Tibial nerve (tissue), 4 donors: Measurements from ENCODE around the gene NPY1R. TPM values are rescaled to one million over a fixed set of nuclear protein-coding genes. Genes with fewer than 3 reads are reported as not detected.

Experiments used
- DNase-seq, 2 donors: peaks; one replicate each; pipeline ENCODE4 v3.0.0-alpha.2; 2019; ENCODE audit warnings: low spot score in 2 of 2
- H3K27ac ChIP-seq, 4 donors: fragments of 200-600 bp; sonication (generic) in 3 of 4; one replicate each; pipeline ENCODE4 v1.5.1; 2017 to 2019; ENCODE audit warnings: mild to moderate bottlenecking in 1 of 4
- H3K27me3 ChIP-seq, 2 donors: fragments of 200-600 bp; sonication (generic) in 1 of 2; one replicate each; pipeline versions ENCODE4 v1.5.1 to v1.6.0; 2017 to 2019
- H3K36me3 ChIP-seq, 3 donors: fragments of 200-600 bp; sonication (generic); one replicate each; pipeline ENCODE4 v1.5.1; 2018 to 2019
- H3K4me1 ChIP-seq, 4 donors: fragments of 200-600 bp; sonication (generic) in 3 of 4; one replicate each; pipeline ENCODE4 v1.5.1; 2017 to 2019
- H3K4me3 ChIP-seq, 4 donors: fragments of 200-600 bp; sonication (generic) in 3 of 4; one replicate each; pipeline ENCODE4 v1.5.1; 2017 to 2019; ENCODE audit warnings: mild to moderate bottlenecking in 1 of 4, moderate library complexity in 1 of 4
- H3K9me3 ChIP-seq, 4 donors: fragments of 200-600 bp; sonication (generic) in 3 of 4; one replicate each; pipeline ENCODE4 v1.5.1; 2017 to 2019
- CTCF ChIP-seq, 5 experiments: fragments of 200-600 bp in 3 of 5; fragments of 450-650 bp in 2 of 5; sonication (generic) in 3 of 5; IDR thresholded peaks; one replicate each; pipeline ENCODE4 v1.5.1; 2016 to 2019; ENCODE audit warnings: antibody characterized with exemption in 5 of 5, mild to moderate bottlenecking in 3 of 5, moderate library complexity in 2 of 5
- EP300 ChIP-seq, 2 donors: sonication (generic); formaldehyde crosslinking; IDR thresholded peaks; one replicate each; pipeline ENCODE4 v1.6.1; 2017; ENCODE audit warnings: antibody characterized with exemption in 2 of 2, mild to moderate bottlenecking in 1 of 2
- POLR2A ChIP-seq, 2 donors: fragments of 450-650 bp; IDR thresholded peaks; one replicate each; pipeline ENCODE4 v1.6.1; 2017; ENCODE audit warnings: antibody characterized with exemption in 2 of 2, mild to moderate bottlenecking in 2 of 2, moderate library complexity in 2 of 2
- WGBS, 2 donors: methylation state at CpG; one replicate each; pipeline ENCODE4 v1.1.5; 2018; 5-methylcytosine and 5-hydroxymethylcytosine counted together
- total RNA-seq, 4 donors: library from RNA; depleted of rRNA; stranded (reverse); fragments of >200 nt; gene quantifications; one replicate each; pipeline ENCODE4 v1.1.0, GENCODE V29; 2016

NPY1R gene
- total RNA-seq, 4 donors from 2014 or later: 3.6 to 9.4 (median 6.6) TPM

DNA sequence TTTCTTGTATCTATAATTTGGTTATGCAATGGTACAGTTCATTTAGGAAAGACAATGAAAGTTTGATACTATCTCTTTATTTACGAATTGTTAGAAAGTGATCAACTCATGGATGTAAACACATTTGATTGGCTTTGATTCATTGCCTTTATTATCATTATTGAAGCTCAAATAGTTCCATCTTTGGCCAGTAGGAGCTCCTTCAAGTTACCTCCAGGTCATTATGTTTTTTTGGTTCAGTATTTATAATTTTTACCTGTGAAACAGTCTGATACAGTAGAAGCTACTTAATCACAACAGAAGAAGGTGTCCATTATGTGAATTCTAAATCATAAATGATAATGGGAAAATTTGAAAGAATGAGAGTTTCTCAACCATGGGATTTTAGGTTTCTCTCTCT lies 23.7 kb upstream of the NPY1R start:
- Histone ChIP-seq H3K36me3 (no peaks in the 10 kb centered on the region), H3K9me3 (no peaks in the 10 kb centered on the region), H3K4me3 (no peak overlapping the region), H3K27me3 (no peaks in the 10 kb centered on the region), H3K4me1 (no peaks in the 10 kb centered on the region), H3K27ac (no peak overlapping the region)
- 91% methylated on average over 1 of the region's 1 CpG for whole genome bisulfite sequencing, 2 donors
- TF ChIP-seq EP300 (IDR thresholded peaks at IDR 0.05): no peak
- no peak for TF ChIP-seq POLR2A (IDR thresholded peaks at IDR 0.05)
- TF ChIP-seq CTCF (IDR thresholded peaks at IDR 0.05): no peak
- no peak for DNase-seq

- TF ChIP-seq CTCF (IDR thresholded peaks at IDR 0.05) (no peak), EP300 (IDR thresholded peaks at IDR 0.05) (no peak), POLR2A (IDR thresholded peaks at IDR 0.05) (no peak)
- Histone ChIP-seq H3K9me3 (no peaks in the 10 kb centered on the region), H3K27me3 (no peaks in the 10 kb centered on the region), H3K4me3 (no peak overlapping the region), H3K27ac (no peak overlapping the region), H3K4me1 (no peaks in the 10 kb centered on the region), H3K36me3 (no peaks in the 10 kb centered on the region)
- WGBS, 2 donors: 81 to 85% methylated on average over 3 of the region's 3 CpGs
- no peak for DNase-seq
Measured at GRCh38 chr4:163353054-163353453, 20.7 kb upstream of the NPY1R start.

DNA sequence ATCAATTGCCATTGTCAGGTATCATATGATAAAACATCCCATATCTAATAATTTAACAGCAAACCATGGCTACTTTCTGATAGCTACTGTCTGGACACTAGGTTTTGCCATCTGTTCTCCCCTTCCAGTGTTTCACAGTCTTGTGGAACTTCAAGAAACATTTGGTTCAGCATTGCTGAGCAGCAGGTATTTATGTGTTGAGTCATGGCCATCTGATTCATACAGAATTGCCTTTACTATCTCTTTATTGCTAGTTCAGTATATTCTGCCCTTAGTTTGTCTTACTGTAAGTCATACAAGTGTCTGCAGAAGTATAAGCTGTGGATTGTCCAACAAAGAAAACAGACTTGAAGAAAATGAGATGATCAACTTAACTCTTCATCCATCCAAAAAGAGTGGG lies 18.3 kb upstream of the NPY1R start:
- Histone ChIP-seq H3K9me3 (no peaks in the 10 kb centered on the region), H3K4me3 (no peak overlapping the region), H3K27ac (no peak overlapping the region), H3K27me3 (peaks cover 0 to 11% of the 10 kb centered on the region in 2 donors), H3K36me3 (no peaks in the 10 kb centered on the region), H3K4me1 (no peaks in the 10 kb centered on the region)
- DNase-seq: no peak
- no peak for TF ChIP-seq POLR2A (IDR thresholded peaks at IDR 0.05)
- TF ChIP-seq CTCF (IDR thresholded peaks at IDR 0.05): no peak
- no peak for TF ChIP-seq EP300 (IDR thresholded peaks at IDR 0.05)

GRCh38 chr4:163344147-163345125 lies 12.0 kb upstream of the NPY1R start:
- Histone ChIP-seq H3K9me3 (no peaks in the 10 kb centered on the region), H3K27ac (peak overlapping the region in 3 of 4 donors; percentile 11 to 55 (median 45)), H3K4me1 (peaks cover 0 to 24% (median 1%) of the 10 kb centered on the region in 4 donors), H3K27me3 (peaks cover 0 to 33% of the 10 kb centered on the region in 2 donors), H3K36me3 (no peaks in the 10 kb centered on the region), H3K4me3 (peak overlapping the region; percentile 39 to 58 (median 54))
- WGBS, 2 donors: 1 to 2% methylated on average over 44 to 49 of the region's 50 CpGs
- TF ChIP-seq EP300 (IDR thresholded peaks at IDR 0.05) (no peak), CTCF (IDR thresholded peaks at IDR 0.05) (no peak), POLR2A (IDR thresholded peaks at IDR 0.05) (no peak)
- no peak for DNase-seq

DNA sequence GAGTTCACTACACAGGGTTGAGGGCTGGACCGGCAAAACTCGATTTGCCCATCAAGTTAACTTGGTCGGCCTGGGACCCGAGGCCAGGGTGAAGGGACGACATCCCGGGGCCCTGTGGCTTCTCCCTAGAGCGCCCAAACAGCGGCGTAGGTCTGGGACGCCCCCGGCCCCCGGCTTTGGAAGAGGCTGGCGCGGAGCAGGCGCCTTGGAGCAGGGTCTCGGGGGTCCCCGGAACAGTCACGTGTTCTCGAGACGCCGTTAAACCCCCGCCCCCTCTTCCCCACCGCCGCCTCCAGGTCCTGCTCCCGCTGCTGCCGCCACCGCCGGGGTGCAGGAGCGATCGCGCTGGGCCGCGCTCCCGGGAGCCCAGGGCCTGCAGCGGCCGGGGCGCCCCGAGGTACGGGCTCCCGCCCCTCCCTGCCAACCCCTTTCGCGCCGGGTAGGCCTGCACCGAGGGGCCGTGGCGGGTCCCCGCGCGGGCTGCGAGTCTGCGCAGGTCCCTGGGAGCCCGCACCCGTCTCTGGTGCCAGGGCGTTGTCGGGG lies 11.3 kb upstream of the NPY1R start, which contains the start of gene NPY5R:
TSS of gene NPY5R (plus strand) at position 289 of the 543 bp plus-strand sequence. CDS start 6,382 bp downstream, outside the sequence.
- peaks cover 0 to 24% (median 1%) of the 10 kb centered on the region in 4 donors for H3K4me1 ChIP-seq
- H3K36me3 ChIP-seq: no peaks in the 10 kb centered on the region
- peaks cover 0 to 33% of the 10 kb centered on the region in 2 donors for H3K27me3 ChIP-seq
- DNase-seq: no peak
- WGBS, 2 donors: 0 to 1% methylated on average over 14 to 40 of the region's 55 CpGs
- peak within 1 kb of the TSS in 3 of 4 donors; percentile 11 to 55 (median 45) for H3K27ac ChIP-seq
- no peaks in the 10 kb centered on the region for H3K9me3 ChIP-seq
- no peak for TF ChIP-seq CTCF (IDR thresholded peaks at IDR 0.05)
- no peak for TF ChIP-seq EP300 (IDR thresholded peaks at IDR 0.05)
- TF ChIP-seq POLR2A (IDR thresholded peaks at IDR 0.05): no peak
- peak within 1 kb of the TSS; percentile 39 to 58 (median 54) for H3K4me3 ChIP-seq
